NCI-H460 (cell line): ENCODE results near the gene SPSB3. TPM values are rescaled to one million over a fixed set of nuclear protein-coding genes. Genes with fewer than 3 reads are reported as not detected.

Experiments
- DNase-seq: peaks from one replicate; pipeline ENCODE4 v3.0.0-alpha.2; 2016; ENCODE audit warnings: low read depth; ENCODE audit errors: extremely low read depth
- total RNA-seq: library from RNA; depleted of rRNA; stranded (reverse); fragments of >200 nt; shearing (Covaris generic); gene quantifications from 2 replicates; pipeline ENCODE4 v1.2.3, GENCODE V29; 2014

Gene SPSB3
- total RNA-seq, 1 experiment from 2014 or later = 19.7 TPM

DNA sequence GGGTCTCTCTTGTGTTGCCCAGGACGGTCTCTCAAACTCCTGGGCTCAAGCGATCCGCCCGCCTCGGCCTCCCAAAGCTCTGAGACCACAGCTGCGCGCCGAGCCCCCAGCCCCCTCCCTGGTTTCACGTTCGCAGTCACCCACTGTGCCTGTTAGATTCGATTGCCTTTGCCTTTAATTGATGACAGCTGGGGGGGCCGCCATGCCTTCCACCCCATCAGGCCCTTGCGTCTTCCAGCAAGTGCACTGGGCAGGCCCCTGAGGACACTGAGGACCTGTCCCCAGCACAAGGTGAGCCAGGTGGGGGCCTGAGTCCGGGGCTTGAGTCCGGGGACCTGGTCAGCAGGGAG, 7.9 kb upstream of the SPSB3 start:
- no peak for DNase-seq

DNA sequence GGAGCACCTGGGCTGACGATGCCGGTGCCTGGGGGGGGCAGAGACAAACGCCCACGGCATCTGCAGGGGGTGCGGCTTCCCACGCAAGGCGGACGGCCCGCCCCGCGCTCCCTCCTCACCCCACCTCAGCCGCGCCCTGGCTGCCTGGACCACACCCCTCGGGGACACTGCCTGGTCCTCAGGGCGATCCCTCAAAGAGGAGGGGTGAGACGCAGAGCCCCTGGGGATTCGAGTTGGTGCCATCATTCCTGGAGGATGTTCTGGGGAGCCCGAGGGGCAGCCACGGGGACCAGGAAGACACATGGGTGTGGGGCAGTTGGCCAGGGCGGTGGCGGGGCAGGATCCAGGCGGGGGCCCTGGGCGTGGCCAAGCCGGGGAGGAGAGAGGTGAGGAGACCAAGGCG, 7.3 kb upstream of the SPSB3 start:
- no peak for DNase-seq

DNA sequence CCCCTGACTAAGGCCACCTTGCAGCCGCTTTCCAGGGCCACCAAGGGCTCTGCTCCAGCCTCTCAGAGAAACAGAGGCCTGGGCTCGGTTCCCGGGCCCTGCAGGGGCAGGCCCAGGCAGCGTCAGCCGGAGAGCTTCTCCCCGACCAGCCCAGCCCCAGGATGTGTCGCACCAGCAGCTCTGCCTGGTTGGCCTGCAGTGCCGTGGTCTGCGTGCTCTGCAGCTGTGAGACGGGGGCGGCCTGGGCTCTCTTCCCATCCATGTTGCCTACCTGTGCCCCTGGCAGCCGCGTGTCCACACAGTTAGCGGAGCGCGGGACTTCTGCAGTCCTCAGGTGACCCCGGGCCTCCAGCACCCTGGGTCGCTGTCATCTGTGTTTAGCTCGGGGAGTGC, 6.3 kb upstream of the SPSB3 start:
- no peak for DNase-seq

DNA sequence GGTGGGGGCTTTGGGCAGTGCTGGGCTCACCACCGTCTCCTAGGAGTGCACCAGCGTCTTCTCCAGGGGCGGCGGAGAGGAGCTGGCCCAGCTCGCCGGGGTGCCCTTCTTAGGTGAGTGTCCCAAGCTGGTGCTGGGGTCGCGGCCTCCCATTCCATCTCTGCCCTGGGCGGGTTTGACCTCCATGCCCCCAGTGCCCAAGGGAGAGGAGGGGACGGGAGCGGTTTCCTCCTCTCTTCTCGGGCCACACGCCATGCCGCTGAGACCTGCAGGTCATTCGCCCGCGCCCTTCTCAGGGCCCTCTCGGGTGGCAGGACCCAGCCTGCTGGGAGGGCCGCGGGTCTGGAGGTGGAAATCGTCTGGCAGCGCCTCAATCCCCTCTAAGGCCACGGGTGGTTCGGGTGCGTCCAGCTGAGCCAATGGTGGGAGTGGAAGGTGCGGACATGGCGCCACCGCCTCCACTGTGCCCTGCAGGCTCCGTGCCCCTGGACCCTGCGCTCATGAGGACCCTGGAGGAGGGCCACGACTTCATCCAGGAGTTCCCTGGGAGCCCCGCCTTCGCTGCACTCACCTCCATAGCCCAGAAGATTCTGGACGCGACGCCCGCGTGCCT, 5.8 kb upstream of the SPSB3 start:
- DNase-seq = no peak

DNA sequence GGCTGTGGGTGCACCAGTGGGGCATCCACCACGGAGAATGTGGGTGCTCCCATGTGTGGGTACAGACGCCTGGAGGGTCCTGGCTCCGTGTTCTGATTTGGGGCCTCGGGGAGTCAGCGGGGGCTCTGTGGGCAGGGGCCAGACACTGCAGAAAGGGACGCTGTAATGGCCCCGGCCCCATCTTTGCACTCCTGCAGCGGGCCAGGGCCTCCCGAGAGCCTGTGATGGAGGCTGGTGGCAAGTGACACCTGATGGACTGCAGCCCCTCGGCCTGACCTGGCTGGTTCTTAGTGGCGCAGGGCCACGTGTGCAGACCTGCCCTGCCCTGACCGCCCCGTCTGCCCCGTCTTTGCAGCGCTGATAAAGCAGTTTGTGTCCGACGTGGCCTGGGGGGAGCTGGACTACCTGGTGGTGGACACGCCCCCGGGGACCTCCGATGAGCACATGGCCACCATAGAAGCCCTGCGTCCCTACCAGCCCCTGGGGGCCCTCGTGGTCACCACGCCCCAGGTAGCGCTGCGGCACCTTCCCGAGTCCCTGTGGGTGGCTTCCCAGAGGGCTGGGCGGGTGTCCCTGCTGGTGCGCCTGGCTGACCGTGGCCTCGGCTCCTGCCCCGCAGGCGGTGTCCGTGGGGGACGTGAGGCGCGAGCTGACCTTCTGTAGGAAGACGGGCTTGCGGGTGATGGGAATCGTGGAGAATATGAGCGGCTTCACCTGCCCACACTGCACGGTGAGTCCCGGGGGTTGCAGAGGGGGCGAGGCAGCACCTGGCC, 5.1 kb upstream of the SPSB3 start:
- DNase-seq = no peak

DNA sequence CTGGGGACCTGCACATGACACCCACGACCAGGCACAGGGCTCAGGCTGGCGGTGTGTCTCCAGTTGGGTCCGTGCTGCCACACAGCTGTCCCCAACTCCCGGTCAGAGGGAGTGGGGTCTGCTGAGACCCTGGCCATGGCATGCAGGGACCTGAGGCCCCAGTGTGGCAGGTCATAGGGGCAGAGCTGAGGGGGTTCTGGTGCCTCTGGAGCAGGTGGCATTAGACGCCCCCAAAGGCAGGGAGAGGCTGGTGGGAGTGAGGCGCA, 4.6 kb upstream of the SPSB3 start:
- DNase-seq = no peak

DNA sequence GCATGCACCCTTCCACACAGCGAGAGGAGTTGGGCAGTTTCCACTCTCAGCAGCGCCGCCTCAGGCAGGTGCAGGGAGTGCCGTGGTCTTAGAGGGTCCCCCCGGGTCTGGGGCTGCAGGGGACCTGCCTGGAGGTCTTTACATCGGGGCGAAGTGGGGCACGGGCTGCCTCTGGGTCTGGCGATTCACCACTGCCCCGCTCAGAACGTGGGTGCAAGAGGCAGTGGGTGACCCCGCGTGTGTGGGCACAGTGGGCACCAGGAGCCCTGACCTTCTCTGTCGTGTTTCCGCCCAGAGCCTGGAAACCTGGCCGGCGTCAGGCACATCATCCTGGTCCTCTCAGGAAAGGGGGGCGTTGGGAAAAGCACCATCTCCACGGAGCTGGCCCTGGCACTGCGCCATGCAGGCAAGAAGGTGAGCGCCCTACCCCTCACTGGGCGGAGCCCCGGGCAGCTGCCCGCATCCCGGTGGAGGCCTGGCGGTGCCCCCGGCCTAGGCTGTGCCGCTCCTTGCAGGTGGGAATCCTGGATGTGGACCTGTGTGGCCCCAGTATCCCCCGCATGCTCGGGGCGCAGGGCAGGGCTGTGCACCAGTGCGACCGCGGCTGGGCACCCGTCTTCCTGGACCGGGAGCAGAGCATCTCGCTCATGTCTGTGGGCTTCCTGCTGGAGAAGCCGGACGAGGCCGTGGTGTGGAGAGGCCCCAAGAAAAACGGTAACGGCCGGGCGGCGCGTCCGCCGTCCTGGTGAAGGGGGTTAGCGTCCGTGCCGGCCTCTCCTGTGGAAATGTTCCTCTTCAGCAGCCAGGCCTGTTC, 4.1 kb upstream of the SPSB3 start:
- no peak for DNase-seq

DNA sequence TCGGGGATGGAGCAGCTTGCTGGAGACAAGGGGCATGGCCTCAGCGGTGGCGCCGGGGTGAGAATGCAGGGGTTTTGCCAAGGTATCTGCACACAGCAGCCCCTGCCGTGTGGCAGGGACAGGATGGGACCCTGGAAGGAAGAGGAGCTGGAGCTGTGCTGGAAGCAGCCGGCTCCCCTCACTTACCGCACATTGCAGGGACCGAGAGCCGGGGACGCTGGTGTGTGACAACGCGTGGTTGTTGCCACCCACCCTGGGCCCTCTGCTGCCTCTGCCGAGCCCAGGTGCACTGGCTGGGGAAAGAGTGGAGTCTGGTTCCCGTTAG, 3.4 kb upstream of the SPSB3 start:
- DNase-seq = no peak

DNA sequence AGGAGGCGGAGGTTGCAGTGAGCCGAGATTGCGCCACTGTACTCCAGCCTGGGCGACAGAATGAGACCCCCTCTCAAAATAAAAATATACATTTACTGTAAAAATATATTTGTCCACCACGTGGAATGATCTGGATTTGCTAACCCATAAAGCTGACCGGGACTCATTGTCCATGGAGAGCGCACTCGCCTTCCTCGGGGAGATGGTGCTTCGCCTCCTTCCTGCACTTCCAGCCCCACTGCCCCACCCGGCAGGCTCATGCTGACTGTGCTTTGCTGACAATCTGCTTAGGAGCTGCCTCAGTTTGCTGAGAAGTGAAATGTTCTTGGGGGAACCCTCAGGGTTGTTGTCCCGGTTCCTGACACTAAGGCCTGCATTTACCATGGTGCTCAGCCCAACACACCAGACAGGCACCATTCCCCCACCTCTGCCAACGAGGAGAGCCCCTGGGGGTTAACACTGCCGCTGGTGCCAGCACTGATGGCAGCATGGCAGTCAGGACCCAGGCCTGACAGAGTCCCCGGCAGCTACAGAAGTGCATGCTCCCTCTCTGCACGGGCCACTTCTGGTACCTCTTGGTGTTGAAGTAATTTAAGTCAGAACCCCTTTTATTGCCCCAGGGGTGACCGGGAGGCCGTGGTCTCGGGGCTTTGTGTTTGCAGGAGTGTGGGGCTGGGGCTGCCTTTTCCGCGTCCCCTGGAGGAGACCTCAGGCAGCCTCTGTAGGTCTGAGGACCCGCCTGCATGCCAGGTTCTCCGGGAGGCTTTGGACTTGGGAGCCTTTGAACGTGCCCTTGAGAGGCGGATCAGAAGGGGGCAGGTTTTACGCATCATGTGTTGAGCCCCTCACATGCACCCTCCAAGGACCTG, 2.8 kb upstream of the SPSB3 start:
- DNase-seq = no peak

DNA sequence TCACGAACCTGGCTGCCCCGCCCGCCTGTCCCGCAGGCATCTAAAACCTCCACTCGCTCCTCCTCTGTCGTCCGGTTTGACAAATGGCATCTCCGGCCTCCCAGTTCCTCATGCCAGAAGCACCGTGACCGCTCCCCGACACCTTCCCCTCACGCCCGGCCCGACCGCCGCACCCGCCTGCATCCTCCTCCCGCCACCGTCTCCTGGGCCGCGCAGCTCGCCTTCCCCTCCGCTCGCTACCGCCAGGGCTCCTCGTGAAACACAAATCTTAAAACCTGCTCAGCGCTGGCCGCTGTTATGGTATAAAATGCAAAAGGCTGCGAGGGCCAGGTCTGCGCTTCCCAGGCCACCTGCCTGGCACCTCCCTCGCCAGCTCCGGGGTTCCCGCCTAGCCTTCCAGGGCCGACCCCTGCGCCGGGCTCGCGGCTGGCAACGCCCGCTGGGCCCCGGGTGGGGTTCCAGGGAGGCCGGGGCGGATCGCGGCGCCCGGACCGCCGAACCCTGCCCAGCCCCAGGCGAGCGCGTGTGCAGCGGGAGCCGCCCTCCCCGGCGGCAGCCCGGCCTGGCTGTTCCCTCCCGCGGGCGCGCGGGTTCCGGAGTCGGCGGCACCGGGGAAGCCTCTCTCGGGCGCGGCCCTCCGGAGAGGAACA, 488 bp downstream of the SPSB3 start:
- no peak for DNase-seq

DNA sequence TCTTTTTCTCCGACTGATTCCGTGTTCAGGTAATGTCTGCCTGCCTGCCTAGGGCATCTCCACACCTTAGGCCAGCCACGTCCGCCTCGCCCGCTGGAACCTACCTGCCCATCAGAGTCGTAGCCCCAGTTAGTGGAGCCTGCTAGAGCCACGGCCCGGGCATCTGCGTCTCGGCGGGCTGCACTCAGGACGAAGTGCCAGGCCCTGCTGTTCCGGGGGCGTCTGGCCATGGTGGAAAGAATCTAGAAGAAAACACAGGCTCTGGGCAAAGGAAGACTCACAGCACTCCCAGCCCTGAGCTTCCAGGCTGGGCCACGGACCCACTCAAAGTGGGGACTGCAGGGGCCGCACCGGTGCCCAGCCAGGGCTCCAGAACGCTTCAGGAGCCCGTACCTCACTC, 1.1 kb downstream of the SPSB3 start:
- no peak for DNase-seq

DNA sequence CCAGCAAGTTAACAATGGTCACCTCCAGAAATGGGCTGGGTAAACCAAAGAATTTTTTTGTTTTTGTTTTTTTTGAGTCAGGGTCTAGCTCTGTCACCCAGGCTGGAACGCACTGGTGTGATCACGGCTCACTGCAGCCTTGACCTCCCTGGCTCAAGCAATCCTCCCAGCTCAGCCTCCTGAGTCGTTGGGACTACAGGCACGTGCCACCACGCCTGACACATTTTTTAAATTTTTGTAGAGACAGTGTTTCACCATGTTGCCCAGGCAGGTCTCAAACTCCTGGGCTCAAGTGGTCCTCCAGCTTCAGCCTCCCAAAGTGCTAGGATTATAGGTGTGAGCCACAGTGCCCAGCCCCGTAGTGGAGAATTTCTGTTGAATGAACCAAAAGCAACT, 1.7 kb downstream of the SPSB3 start:
- DNase-seq = no peak

DNA sequence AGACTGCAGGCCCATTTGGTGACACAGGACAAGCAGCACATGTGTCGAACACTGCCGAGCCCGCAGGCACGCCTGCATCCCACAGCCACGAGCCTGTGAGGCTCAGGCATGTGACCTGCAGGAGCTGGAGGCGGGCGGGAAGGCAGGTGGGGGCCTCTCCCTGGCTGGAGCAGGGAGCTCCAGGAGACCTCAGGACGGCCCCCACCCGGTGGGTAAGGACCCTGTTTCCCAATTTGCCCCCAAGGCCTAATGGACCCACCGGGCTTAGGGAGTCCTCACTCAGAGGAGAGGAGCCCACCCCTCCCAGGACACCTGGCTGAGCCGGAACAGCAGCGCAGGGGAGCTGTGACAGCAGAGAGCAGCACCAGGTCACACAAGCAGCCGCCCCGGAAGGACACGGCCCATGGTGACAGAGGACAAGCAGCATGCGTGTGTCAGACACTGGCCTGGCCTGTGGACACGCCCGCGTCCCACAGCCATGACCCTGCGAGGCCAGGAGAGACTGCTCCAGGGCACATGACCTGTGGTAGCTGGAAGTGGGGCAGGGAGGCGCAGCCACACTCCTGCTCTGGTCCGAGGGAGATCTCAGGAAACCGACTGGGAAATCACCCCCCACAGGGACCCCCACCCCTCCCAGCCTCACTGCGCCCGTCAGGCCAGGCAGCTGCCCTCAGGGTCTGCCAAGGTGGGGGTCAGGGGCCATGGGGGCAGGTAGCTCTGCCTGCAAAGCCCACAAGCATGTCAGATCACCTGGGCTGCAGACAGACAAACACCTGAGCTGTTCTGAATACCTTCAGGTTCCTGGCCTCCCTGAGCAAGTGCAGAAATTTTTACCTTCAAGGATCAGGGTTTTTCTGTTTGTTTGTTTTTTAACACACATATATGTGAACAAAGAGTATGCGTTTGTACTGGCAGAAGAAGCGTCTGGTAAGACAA, 2.4 kb downstream of the SPSB3 start:
- no peak for DNase-seq

DNA sequence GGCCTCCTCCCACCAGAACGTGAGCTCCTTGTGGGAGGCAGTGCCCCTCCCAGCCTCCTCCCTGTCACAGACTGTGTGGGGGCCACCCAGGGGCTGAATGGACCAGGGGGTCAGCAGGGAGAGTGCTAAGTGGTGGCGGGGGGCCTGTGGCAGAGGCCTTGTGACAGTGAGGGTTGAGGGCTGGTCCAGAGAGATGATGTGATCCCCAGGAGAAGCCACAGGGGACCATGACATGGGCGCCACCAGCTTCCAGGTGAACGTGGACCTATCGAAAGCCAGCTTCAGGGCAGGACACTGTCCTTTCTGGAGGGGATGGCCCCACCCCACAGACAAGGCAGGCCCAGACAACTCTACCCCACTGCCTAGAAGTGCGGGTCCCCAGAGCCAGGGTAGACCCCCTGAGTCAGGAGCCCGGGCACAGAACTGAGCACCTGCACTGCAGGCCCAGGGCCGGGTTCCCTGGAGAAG, 3.1 kb downstream of the SPSB3 start:
- no peak for DNase-seq

DNA sequence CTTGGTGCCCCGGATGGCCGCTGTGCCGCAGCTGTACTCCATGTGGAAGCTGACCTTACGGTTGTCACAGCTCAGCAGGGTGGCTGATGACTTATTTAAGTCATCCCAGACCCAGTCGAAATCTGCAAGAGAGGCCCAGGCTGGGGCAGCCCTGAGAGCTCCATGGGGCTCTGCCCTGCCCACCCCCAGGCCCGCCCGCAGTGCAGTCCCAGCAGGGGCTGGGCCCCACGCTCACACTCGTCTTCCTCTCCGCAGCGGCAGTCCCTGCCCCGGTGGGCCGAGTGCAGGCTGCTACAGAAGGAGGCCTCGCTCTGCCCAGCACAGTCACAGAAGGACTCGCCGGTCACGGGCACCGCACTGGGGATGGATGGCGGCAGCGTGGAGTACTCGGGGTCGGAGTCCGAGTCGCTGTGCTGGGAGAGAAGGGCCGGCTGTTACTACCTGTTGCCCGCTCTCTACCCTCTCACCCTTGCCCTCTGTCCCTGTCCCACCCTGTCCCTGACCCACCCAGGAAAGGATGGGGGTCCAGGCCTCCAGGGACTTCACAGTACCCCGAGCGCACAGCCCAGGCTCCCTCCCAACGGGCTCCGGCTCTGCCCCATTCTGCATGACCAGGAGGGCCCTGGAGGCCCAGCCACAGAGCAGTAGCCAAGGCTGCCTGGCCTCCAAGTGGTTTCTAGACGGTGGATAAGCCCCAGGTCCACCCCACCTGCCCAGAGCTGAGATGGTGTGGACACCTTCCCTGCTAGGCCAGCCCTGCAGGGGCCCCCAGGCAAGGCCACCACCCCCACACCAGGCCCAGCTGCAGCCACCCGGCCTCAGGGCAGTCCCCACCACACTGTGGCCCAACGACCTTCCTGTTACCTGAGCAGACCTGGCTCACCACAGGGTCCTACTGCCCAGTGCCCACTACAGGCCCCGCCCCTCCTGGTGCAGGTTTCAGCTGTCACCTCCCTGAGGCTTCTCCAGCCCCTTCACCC, 3.9 kb downstream of the SPSB3 start:
- no peak for DNase-seq

DNA sequence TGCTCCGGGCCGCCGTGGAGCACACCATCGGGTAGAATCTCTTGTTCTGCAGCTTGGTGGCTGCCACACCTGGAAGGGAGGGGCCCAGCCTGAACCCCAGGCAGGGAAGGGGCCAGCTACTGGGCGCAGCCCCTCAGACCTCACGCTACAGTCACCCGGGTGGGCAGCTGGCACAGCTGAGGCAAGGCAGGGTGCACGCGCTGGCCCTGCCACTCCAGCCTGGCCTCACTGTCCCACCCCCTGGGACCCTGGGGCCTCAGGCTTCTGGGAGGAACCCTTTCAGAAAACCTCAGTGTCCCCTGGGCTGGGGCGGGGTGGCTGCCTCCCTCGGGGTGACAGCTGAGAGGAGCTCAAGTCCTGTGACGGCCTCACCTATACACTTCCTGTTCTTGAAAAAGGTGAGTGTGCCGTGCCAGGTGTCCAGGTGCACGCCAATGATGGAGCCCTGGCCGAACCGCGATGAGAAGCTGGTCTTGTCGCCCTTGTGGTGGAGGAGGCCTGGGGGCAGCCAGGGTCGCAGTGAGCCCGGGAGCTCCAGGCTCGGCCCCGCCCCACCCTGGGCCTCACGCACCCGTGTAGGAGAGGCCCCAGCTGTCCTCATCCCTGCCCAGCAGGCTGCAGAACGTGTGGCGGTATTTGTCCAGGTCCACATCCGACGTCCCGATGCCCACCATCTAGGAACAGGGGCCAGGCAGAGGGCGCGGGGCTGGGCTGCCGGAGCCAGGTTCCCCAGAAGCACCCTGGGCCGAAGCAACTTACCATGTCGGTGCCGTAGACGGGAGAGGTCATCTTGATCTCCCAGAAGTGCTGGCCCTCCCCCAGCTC, 4.8 kb downstream of the SPSB3 start:
- DNase-seq = no peak

DNA sequence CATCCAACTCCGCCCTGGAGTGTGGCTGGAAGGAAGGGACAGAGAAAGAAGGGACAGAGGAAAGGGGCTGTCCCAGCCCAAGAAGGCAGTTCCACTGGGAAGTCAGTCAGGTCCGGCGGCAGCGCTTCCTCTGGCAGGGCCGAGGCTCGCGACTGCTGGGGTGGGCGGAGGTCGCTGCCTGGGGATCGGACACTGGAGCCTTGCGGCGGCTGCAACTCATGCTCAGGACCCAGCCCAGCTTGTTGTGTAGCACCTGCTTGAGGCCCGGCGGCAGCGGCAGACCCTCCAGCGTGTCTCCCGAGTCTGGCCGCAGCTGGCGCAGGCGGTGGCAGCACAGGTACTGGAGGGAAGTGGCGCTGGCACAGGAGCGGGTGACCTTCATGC, 5.4 kb downstream of the SPSB3 start:
- DNase-seq = no peak

DNA sequence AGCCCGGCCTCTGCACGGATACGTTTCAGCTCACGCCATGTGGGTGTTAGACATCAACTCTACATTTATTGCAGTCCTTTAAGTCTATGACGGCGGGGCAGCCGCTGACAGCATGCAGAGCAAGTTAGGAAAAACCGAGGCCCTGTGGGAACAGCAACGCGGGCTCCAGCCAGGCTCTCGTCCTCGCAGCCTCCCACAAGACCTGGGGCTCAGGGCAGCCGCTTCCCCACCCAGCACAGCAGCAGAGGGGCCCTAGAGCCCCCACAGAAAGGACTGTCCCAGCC, 5.8 kb downstream of the SPSB3 start:
- no peak for DNase-seq
